ENCODE measurements around the gene NAT10. TPM values are rescaled to one million over a fixed set of nuclear protein-coding genes. Genes with fewer than 3 reads are reported as not detected.
"Not testable (repeated sequence)": the region's sequence is repeated elsewhere in the genome, so short reads cannot be mapped to it uniquely, and the experiment has no call there.

NAT10 gene
- 10 to 100 TPM; 52.9 to 62.7 (median 59.4) TPM for polyA plus RNA-seq (ENCODE audit: insufficient read depth in 1 of 5, insufficient read length in 5 of 5, low replicate concordance in 1 of 5)
- long read RNA-seq, donor 1, full-length matches to known transcripts, result 7 of 24 reads
- long read RNA-seq, donor 1, partial matches to known transcripts, result 17 of 24 reads
- long read RNA-seq, donor 1, other reads (novel, unspliced or antisense), result 0 of 24 reads
- long read RNA-seq, donor 2, full-length matches to known transcripts, result 2 of 2 reads
- long read RNA-seq, donor 2, partial matches to known transcripts, result 0 of 2 reads
- long read RNA-seq, donor 2, other reads (novel, unspliced or antisense), result 0 of 2 reads
- long read RNA-seq, donor 3, partial matches to known transcripts, result 27 of 27 reads
- long read RNA-seq, donor 3, other reads (novel, unspliced or antisense), result 0 of 27 reads
- long read RNA-seq, donor 4, result 0 reads
- long read RNA-seq, donor 5, full-length matches to known transcripts, result 6 of 16 reads
- long read RNA-seq, donor 5, partial matches to known transcripts, result 10 of 16 reads
- long read RNA-seq, donor 5, other reads (novel, unspliced or antisense), result 0 of 16 reads
- long read RNA-seq, donor 6, full-length matches to known transcripts, result 4 of 42 reads
- long read RNA-seq, donor 6, partial matches to known transcripts, result 38 of 42 reads
- long read RNA-seq, donor 6, other reads (novel, unspliced or antisense), result 0 of 42 reads
- long read RNA-seq, donor 7, full-length matches to known transcripts, result 2 of 11 reads
- long read RNA-seq, donor 7, partial matches to known transcripts, result 9 of 11 reads
- long read RNA-seq, donor 7, other reads (novel, unspliced or antisense), result 0 of 11 reads
- long read RNA-seq, donor 8, full-length matches to known transcripts, result 2 of 2 reads
- long read RNA-seq, donor 8, partial matches to known transcripts, result 0 of 2 reads
- long read RNA-seq, donor 8, other reads (novel, unspliced or antisense), result 0 of 2 reads

DNA sequence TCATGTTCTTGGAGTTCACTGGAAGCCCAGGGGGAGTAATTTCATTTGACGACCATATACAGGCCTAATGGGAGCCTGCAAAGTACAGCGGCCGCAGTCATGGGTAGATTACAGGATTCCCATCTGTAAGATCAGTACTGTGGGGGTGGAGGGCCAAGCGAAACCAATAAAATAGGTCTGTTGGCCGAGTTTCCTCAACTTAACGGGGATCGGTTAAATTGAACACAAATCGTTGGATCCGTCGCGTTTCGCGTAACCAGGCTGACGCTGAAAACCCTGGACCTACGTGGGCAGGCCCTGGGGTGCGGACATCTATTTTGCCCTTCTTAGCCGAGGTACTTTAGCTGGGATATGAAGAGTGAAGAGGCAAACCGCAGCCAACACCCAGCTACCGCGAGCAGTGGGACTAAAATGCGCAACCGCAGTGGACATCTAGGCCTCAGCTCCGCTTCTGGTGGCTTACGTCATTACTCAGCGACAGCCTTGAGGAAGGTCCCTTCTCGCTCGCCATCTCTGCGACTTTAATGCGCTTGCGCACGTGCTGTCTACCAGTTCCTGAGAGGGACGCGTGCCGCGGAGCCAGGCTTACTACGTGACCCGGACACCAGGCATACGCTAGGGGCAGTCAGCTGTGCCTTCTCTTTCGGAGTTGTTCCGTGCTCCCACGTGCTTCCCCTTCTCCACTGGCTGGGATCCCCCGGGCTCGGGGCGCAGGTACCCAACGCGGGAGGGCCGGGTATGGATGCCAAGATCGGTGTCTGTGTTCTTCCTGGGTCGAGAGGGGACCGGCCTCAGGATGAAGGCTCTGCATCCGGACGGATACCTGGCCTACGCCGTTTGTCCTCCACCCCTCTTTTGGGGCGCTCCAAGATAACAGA, at the start of gene NAT10:
TSS of gene NAT10 (plus strand) at position 551 of the 878 bp plus-strand sequence. CDS start 2,597 bp downstream, outside the sequence.
- peak; percentile 97 to 98 for DNase-seq

DNA sequence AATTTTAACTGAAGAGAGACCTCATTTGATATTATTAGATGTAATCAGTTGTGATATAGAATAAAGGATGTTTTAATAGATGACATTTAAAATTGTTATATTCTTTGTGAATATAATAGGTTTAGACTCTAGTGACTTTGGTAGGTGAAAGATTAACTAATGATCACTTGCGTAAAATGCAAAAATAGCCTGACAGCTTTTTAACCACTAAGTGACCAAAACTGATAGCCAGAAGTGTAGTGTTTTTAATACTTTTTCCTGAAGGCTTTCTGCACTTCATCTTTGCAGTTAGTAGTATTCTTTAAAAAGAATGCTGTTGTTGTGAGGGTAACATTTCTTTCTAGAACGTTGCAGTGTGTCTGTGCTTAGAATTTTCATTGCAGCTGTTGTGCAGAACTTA, 48.8 kb upstream of the NAT10 start:
- no peak for DNase-seq

DNA sequence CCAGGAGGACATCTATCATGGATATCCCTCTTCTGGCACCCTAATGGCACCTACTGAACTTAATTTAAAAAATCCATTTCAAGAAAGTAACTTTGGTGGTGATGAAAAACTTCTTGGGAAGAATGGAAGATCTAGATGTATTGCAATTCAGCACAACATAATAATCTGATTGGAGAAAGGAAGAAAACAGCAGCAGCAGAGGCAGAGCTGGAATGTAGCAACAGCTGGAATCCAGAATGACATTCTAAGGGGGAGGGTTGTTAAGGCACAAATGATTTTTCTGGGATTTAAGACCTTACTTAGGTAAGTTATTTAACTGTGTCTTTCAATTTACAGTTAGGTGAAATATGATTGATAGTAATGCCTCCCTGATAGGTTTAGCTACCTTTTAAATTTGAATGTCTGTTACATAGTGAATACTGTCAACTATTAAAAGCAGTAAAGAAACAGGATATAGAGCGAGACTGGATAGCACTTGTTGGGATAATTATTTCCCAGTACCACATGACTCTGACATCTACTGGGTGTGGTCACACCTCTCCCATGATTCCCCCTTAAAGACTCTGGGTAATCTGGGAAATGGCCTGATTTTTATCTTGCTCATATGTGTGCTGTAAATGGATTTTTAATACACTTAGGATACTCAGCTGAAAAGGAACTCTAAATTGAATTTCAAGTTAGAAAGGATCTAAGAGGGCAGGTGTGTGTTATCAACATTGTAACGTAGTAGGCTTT, 42.2 kb upstream of the NAT10 start:
- no peak for DNase-seq

GRCh38 chr11:34064291-34064690, 41.1 kb upstream of the NAT10 start:
- DNase-seq, result no peak

GRCh38 chr11:34065505-34066203, 39.8 kb upstream of the NAT10 start:
- no peak for DNase-seq

GRCh38 chr11:34066766-34067165, 38.7 kb upstream of the NAT10 start:
- DNase-seq, result not testable (repeated sequence)

- DNase-seq, result no peak
Measured at GRCh38 chr11:34067383-34068065, 37.9 kb upstream of the NAT10 start.

DNA sequence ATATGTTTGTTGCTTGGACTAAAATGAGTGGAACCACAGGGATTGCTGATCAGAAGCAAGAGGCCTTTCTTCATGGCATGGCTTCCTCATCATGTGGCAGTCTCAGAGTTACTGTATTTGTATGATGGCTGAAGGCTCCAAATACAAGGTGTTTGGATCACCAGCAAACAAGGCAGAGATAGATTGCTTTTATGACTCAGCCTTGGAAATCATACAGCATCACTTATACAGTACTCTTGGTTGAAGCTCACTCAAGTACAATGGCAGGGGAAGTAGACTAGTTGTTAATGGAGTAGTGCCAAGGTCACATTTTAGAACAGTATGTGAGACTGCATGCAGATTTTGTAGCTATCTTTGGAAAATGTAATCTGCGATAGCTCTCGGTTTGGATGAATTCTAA, 37.3 kb upstream of the NAT10 start:
- no peak for DNase-seq

- DNase-seq, result not testable (repeated sequence)
Measured at GRCh38 chr11:34071306-34071705, 34.1 kb upstream of the NAT10 start.

DNA sequence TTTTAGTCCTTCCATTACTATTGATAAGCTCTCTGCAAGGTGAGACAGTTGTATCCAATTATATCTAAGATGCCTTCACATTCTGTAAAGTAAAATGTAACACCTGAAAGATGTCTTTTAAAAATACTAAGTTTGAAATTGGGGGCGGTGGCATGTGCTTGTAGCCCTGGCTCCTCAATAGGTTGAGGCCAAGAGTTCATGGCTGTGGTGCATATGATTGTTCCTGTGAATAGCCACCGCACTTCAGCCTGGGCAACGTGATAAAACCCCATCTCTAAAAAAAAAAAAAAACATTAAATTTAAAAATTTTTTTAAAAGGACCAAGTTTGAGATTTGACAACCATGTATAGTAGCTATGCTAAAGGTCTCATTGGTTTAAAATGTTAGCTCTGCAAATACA, 33.4 kb upstream of the NAT10 start:
- no peak for DNase-seq

DNA sequence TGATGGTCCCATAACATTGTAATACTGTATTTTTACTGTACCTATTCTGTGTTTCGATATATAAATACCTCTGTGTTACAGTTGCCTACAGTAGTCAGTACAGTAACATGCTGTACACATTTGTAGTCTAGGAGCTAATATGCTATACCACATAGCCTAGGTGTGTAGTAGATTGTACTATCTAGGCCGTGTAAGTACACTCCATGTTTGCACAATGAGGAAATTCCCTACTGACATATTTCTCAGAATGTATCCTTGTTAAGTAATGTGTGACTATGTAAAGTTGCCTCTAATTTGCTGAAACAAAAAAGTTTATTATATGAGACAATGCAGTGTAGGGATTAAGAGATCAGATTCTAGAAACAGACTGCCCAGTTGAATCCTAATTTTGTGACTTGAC, 32.6 kb upstream of the NAT10 start:
- DNase-seq, result no peak

GRCh38 chr11:34074391-34074790, 31.0 kb upstream of the NAT10 start:
- DNase-seq, result no peak

DNA sequence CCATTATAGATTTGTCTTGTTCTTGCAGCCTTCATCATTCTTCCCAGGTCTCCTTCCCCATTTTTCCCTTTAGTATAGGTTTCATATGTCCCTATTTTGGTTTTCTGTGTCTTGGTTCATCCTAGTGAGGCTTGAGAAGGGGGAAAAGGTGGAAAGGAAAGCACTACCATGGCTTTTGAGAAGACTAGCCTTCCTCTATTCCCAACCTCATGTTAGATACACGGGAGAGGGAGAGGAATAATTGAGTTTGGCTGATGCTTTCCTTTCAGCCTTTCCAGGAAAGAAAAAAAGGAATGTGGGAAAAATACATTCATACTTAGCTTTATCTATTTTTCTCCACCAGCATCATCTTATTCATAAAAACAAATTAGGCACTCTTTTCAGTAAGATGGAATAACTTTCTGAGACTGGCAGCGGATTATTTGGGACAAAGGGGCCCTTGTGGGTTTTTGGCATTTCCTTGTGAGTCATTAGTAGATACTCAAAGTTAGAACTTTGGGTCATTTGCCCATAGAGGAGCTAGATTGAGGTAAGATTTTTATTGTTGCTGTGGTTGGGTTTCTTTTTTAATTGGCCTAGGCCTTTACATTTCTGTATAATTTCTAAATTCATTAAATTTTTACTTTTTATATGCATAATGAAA, 30.1 kb upstream of the NAT10 start:
- no peak for DNase-seq

- no peak for DNase-seq
Measured at GRCh38 chr11:34080609-34081008, 24.8 kb upstream of the NAT10 start.

GRCh38 chr11:34084637-34085036, 20.8 kb upstream of the NAT10 start:
- no peak for DNase-seq

DNA sequence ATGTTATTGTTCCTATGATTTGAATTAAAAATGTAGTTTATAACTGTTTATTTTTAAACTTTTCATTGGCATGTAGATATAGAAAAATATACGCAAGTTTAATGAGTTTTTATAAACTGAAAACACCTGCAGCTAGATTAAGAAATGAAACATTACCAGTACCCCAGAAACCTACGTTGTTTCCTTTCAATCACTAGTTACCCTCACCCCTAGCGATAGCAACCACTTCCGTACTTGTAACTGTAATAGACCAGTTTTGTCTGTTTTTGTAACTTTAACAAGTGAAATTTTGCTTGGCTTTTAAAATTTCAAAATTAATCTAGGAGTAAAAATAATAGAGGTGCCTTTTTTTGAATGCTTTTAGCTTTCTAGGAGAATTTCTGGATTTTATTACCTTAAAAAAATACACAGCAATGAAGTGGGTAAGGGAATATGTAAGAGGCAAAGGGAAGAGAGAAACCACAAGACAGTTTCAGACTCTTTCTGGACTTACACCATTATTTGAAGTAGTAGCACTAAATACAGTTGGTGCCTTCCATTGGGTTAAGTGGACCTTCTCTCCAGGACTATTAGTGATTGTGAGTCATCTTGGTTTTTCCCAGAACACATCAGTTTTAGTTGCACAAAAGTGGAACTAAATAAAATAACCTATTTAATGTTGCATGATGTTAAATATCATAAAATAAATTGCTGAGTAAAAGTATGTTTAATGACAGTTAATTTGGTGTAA, 18.7 kb upstream of the NAT10 start:
- DNase-seq, result no peak

DNA sequence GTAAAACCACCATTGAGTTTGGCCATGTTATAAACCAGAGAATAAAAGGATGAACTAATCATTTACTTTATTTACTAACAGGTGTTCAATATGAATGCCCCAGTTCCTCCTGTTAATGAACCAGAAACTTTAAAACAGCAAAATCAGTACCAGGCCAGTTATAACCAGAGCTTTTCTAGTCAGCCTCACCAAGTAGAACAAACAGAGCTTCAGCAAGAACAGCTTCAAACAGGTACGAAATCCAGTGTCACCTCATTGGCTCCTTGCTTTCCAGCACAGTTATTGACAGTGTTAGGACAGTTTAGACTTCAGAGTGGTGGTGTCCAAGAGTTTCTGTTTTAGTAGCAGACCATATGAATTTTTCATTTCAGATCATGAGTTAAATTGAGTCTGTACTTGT, 13.6 kb upstream of the NAT10 start:
- no peak for DNase-seq

DNA sequence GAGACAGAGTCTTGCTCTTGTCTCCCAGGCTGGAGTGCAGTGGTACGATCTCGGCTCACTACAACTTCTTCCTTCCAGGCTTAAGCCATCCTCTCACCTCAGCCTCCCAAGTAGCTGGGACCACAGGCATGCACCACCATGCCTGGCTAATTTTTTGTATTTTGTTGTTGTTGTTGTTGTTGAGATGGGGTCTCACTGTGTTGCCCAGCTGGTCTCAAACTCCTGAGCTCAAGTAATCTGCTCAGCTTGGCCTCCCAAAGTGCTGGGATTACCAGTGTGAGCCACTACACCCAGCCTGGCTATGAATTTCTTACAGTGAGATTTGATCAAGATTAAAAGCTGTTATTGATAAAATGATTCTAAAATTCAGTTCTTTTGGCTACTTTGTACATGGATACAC, 10.5 kb upstream of the NAT10 start:
- not testable (repeated sequence) for DNase-seq

Measured in right lung (tissue), 10 donors.